Tongue (tissue), 2 donors: ENCODE data around the gene MTTP. TPM values are rescaled to one million over a fixed set of nuclear protein-coding genes. Genes with fewer than 3 reads are reported as not detected.
A peak's percentile ranks its signal among the peaks of the same experiment; 100 is the strongest.
"Not testable (repeated sequence)": the region's sequence is repeated elsewhere in the genome, so short reads cannot be mapped to it uniquely, and the experiment has no call there.

Experiments used
- DNase-seq: peaks from one replicate; pipeline ENCODE4 v3.0.0-alpha.2; 2015
- total RNA-seq: library from RNA; depleted of rRNA; stranded (reverse); fragments of >200 nt; gene quantifications from one replicate; pipeline ENCODE4 v1.2.3, GENCODE V29; 2014

Gene MTTP
- 1.4 TPM for total RNA-seq

DNA sequence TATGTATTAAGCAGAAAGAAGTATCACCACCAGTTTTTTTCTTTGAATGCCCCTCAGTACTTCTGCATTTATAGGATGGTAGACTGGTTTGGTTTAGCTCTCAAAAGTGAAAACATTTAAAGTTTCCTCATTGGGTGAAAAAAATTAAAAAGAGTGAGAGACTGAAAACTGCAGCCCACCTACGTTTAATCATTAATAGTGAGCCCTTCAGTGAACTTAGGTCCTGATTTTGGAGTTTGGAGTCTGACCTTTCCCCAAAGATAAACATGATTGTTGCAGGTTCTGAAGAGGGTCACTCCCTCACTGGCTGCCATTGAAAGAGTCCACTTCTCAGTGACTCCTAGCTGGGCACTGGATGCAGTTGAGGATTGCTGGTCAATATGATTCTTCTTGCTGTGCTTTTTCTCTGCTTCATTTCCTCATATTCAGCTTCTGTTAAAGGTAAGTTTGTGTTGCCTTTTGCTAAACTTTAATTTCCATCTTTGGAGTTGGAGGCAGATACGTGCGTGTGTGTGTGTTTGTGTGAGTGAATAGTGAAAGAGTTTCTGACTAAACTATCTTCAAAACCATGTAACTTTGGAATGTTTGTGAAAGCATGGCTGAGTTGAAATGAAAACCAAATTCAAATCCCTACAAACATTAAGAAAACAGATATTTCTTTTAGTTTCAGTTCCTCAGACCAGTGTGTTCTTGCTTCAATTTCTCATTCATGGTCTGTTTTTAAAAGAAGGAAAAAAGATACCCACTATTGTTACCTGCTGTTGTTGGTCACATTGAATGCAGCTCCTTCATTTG, at the start of gene MTTP:
Gene MTTP, plus strand, starts transcription at position 295 of the 795 bp plus-strand sequence. Its CDS starts 86 bp downstream, at position 381.
- peak; percentile 3 for DNase-seq

GRCh38 chr4:99529228-99529627, 45.4 kb upstream of the MTTP start:
- peak; percentile 63 for DNase-seq

DNA sequence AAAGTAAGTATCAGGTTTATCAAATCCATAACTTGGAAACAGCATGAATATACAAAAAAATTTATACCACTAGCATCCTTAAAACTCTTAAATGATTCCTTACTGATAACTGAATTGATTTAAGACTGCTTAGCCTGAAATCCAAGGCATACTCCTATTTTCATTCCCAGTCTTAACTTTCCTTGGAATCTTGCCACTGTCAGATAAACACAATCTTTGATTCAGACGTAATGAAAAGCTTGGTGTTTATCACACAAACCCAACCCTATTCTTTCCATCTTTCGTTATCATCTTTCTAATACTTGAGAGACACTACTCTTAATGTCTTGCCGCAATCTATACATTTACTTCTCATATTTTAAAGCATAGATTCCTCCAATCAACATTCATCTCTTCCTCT, 44.7 kb upstream of the MTTP start:
- DNase-seq: no peak

DNA sequence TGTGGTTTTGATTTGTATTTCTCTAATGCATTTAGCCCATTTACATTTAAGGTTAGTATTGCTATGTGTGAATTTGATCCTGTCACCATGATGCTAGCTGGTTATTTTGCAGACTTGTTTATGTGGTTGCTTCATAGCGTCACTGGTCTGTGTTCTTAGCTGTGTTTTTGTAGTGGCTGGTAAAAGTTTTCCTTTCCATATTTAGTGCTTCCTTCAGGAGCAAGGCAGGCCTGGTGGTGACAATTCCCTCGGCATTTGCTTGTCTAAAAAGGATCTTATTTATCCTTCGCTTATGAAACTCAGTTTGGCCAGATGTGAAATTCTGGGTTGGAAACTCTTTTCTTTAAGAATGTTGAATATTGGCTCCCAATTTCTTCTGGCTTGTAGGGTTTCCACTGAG, 39.9 kb upstream of the MTTP start:
- not testable (repeated sequence) for DNase-seq

GRCh38 chr4:99536271-99536670, 38.4 kb upstream of the MTTP start:
- DNase-seq: peak; percentile 73

- no peak for DNase-seq
Measured at GRCh38 chr4:99536848-99537247, 37.8 kb upstream of the MTTP start.

DNA sequence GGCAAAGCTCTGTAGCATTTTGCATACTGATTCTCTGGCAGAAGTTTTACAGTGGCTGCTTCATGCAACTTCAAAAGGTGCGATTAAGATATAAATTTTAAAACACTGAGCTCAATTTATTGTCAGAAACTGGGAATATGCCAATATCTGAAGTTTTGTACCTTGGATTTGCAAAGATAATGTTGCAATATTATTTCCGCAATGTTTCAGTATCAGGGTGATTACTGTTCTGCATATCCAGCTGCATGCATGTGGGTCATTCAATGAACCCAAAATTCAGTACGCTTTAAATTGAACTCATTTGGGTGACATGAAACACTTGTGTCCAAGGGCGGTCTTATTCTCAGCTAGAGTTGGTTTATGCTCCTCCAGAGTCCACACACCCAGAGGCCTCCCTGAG, 37.0 kb upstream of the MTTP start:
- no peak for DNase-seq

- no peak for DNase-seq
Measured at GRCh38 chr4:99540277-99540939, 34.2 kb upstream of the MTTP start.

DNA sequence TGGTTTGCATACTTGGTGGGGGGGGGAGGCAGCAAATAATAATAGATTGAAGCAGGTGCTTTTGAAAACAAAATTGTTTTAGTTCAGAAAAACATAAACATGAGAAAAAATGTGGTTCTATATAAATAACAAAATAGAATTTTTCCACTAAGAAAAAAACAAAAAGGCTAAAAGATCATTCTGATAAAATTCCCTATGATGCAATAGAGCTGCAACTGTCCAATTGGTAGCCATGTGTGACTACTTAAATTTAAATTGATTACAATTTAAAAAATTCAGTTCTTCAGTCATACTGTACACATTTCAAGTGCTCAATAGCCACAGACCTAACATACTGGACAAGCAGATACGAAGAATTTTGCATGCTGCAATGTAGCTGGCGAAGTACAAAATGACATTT, 21.8 kb upstream of the MTTP start:
- no peak for DNase-seq

DNA sequence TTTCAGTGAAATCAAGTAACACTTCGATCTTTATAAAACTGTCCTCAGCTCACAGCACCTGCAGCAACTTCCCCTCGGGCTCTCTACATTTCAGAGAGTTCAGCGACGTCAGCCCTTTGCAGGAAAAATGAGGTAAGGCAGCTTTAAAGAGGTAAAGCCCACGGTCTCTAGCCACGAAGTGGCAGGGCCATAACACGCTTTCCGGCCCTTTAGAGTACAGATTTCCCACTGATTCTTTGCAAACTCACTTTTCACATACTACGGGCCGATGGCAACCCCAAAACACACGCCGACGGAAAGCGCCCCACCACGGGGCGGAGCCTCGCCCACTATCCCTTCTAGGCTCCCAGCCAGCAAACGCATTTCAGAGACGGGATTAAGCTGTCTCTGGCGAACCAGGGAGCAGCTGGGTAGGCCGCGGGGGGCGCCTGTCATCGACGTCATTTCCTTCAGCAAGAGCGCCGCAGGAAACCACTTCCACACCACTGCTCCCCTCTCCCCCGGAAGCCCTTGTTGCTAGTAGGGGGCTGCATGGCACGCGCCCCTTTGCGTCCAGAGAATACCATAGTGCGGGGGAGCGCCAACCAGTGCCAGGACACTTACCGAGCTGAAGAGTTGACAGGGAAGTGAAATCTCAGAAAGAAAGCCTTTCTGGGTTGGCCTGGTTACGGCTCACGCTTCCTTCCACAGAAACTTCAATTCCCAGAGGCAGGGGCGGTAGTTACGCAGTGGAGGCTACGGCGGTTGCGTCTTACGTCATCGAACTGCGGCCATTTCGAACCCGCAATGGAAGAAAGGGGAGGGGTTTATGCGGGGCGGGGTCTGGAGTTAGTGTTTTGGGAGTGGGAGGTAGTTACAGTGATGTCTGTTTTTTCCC, 11.1 kb upstream of the MTTP start, which contains the start of gene TRMT10A:
Gene TRMT10A, minus strand, starts transcription at position 730 of the 877 bp plus-strand sequence. CDS start 4,701 bp downstream, outside the sequence.
- DNase-seq: peak; percentile 100

GRCh38 chr4:99564921-99565320, 9.7 kb upstream of the MTTP start:
- DNase-seq: peak; percentile 90

- DNase-seq: no peak
Measured at GRCh38 chr4:99571883-99572282, 2.7 kb upstream of the MTTP start.

GRCh38 chr4:99572527-99573240, 1.9 kb upstream of the MTTP start:
- no peak for DNase-seq

DNA sequence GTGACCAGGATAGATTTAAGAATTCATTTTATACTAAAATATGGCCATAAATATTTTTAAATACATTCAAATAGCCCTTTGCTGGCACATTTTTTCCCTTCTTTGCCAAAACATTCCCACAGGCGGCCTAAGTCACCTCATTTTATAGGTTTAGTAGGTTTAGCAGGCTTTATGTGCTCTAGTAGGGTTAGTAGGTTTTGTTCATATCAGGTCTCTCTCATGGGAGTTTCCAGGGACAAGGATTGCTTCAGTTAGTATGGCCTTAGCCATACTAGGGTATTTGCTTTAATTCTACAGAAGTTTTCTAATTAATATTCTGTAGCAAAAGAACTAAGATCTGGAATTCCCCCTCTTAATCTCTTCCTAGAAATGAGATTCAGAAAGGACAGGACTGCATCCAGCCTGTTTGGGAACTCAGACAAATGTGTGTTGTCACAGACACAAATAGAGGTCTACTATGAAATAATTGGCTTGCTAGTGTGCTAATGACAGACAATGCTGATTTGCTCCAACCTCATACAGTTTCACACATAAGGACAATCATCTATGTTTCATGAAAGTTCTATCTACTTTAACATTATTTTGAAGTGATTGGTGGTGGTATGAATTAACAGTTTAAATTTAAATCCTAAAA, 772 bp upstream of the MTTP start:
- DNase-seq: no peak

- DNase-seq: no peak
Measured at GRCh38 chr4:99578714-99579113, 4.1 kb downstream of the MTTP start.

GRCh38 chr4:99585516-99585915, 10.9 kb downstream of the MTTP start:
- DNase-seq: no peak

- DNase-seq: no peak
Measured at GRCh38 chr4:99586322-99586721, 11.7 kb downstream of the MTTP start.

DNA sequence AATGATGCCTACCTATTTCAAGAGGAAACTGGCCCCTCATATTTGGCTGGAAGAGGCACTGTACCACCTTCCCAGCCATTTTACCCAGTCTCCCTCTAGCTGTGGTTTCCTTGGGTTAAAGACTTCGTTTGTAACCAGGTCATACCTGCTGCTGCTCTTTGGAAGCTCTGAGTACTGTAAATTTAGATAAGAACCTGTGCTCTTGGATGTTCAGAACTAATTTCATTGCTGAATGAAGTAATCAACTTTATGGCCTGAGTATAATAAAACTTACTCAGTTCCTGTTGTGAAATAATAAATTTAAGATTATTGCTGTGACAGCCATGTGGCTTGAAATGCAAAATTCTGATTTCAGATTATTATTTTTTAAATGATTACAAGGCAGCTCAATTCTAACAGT, 12.2 kb downstream of the MTTP start:
- DNase-seq: no peak

GRCh38 chr4:99587309-99587708, 12.7 kb downstream of the MTTP start:
- no peak for DNase-seq

DNA sequence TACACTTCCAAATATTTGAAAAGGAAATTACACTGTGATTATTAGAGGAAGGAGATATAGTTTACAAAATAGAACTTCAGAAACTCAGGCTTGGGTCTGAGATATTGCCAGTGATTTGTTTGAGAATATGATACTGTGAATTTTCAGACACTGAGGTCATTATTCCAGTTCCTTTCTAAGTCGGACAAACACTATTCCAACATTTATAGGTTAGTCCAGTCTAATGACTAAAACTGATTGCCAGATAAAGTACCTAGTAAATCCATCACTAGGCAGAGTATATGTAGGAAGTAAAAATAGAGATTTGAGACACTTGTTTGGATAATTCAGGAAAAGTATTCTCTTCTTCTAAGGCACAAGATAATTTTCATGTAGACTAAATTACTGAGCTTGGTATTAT, 13.2 kb downstream of the MTTP start:
- DNase-seq: no peak

DNA sequence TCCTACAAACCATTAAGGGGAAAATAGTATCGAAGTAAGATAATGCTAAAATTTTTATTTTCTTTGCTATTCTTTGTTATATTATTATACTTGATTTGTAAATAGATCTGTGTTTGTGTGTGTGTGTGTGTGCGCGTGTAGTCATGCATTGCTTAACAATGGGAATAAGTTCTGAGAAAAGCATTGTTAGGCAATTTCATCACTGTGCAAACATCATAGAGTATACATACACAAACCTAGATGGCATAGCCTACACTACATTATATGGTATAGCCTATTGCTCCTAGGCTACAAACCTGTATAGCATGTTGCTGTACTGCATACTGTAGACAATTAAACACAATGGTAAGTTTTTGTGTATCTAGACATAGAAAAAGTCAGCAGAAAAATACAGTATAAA, 17.1 kb downstream of the MTTP start:
- DNase-seq: no peak
